ENCODE measurements around the gene VDAC2.

DNA sequence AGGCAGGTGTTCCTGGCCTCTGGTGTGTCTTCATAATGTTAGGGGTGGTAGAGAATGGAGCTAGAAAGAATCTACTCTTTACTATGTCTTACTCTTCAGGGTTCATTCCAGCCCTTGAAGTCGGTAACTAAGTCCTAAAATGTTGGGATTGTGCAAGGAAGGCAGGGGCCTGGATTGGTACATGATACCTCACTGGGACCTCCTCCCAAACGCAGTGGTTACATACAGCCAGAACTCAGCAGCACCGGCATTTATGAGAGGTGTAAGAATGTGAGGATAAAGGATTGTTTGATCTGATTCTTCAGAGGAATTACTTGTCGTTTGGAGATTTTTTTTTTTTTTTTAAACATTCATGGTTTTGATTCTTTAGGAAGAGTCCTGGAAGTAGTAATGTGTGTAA is 18.2 kb downstream of the VDAC2 start:
- no peak for TF ChIP-seq POLR2A (IDR thresholded peaks at IDR 0.05)
- TF ChIP-seq, protein P1, sequence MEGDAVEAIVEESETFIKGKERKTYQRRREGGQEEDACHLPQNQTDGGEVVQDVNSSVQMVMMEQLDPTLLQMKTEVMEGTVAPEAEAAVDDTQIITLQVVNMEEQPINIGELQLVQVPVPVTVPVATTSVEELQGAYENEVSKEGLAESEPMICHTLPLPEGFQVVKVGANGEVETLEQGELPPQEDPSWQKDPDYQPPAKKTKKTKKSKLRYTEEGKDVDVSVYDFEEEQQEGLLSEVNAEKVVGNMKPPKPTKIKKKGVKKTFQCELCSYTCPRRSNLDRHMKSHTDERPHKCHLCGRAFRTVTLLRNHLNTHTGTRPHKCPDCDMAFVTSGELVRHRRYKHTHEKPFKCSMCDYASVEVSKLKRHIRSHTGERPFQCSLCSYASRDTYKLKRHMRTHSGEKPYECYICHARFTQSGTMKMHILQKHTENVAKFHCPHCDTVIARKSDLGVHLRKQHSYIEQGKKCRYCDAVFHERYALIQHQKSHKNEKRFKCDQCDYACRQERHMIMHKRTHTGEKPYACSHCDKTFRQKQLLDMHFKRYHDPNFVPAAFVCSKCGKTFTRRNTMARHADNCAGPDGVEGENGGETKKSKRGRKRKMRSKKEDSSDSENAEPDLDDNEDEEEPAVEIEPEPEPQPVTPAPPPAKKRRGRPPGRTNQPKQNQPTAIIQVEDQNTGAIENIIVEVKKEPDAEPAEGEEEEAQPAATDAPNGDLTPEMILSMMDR (IDR thresholded peaks at IDR 0.05 in 4 of 5, conservative IDR thresholded peaks at IDR 0.05 in 1 of 5), result no peak
